Ishikawa (cell line): ENCODE data around the gene ZCCHC2.

Experiments
- CREB1 ChIP-seq: IDR thresholded peaks from 2 replicates; pipeline ENCODE4 v1.6.1; 2012; ENCODE audit warnings: low read depth
- EGR1 ChIP-seq: IDR thresholded peaks from 2 replicates; pipeline ENCODE4 v1.6.1; 2012
- EP300 ChIP-seq: IDR thresholded peaks from 2 replicates; pipeline ENCODE4 v1.6.1; 2012; ENCODE audit warnings: borderline replicate concordance
- FOXM1 ChIP-seq: IDR thresholded peaks from 2 replicates; pipeline ENCODE4 v1.6.1; 2012; ENCODE audit warnings: low read depth, borderline replicate concordance
- TAF1 ChIP-seq: IDR thresholded peaks from 2 replicates; pipeline ENCODE4 v1.6.1; 2012; ENCODE audit warnings: low read depth, mild to moderate bottlenecking
- YY1 ChIP-seq: IDR thresholded peaks from 2 replicates; pipeline ENCODE4 v1.6.1; 2012; ENCODE audit warnings: low read depth
- TF ChIP-seq, protein P1 (sequence below): IDR thresholded peaks from 2 replicates; pipeline ENCODE4 v1.6.1; 2012; ENCODE audit warnings: low read depth, mild to moderate bottlenecking

GRCh38 chr18:62612776-62613175 is 90.0 kb downstream of the ZCCHC2 start:
- no peak for TF ChIP-seq FOXM1
- no peak for TF ChIP-seq CREB1
- TF ChIP-seq TAF1 = no peak
- no peak for TF ChIP-seq EGR1
- TF ChIP-seq EP300 = no peak
- TF ChIP-seq, protein P1, sequence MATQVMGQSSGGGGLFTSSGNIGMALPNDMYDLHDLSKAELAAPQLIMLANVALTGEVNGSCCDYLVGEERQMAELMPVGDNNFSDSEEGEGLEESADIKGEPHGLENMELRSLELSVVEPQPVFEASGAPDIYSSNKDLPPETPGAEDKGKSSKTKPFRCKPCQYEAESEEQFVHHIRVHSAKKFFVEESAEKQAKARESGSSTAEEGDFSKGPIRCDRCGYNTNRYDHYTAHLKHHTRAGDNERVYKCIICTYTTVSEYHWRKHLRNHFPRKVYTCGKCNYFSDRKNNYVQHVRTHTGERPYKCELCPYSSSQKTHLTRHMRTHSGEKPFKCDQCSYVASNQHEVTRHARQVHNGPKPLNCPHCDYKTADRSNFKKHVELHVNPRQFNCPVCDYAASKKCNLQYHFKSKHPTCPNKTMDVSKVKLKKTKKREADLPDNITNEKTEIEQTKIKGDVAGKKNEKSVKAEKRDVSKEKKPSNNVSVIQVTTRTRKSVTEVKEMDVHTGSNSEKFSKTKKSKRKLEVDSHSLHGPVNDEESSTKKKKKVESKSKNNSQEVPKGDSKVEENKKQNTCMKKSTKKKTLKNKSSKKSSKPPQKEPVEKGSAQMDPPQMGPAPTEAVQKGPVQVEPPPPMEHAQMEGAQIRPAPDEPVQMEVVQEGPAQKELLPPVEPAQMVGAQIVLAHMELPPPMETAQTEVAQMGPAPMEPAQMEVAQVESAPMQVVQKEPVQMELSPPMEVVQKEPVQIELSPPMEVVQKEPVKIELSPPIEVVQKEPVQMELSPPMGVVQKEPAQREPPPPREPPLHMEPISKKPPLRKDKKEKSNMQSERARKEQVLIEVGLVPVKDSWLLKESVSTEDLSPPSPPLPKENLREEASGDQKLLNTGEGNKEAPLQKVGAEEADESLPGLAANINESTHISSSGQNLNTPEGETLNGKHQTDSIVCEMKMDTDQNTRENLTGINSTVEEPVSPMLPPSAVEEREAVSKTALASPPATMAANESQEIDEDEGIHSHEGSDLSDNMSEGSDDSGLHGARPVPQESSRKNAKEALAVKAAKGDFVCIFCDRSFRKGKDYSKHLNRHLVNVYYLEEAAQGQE = no peak
- TF ChIP-seq YY1 = no peak
